K562 (cell line): ENCODE data around the gene CTDSP1. TPM values are rescaled to one million over a fixed set of nuclear protein-coding genes. Genes with fewer than 3 reads are reported as not detected.

Experiments
- ATF6 ChIP-seq: sonication (generic); formaldehyde crosslinking; IDR thresholded peaks from 2 replicates; pipeline ENCODE4 v1.4.0; 2020; ENCODE audit warnings: mild to moderate bottlenecking, missing genetic modification reagents
- BCOR ChIP-seq: fragments of 450-650 bp; IDR thresholded peaks from 2 replicates; pipeline ENCODE4 v1.6.1; 2016
- CTCFL ChIP-seq: IDR thresholded peaks from 2 replicates; pipeline ENCODE4 v1.6.1; 2011; ENCODE audit warnings: borderline replicate concordance, low read depth, mild to moderate bottlenecking, moderate library complexity, low read length; ENCODE audit not compliant: insufficient read depth, poor library complexity, severe bottlenecking
- ETV5 ChIP-seq: sonication (generic); formaldehyde crosslinking; IDR thresholded peaks from 2 replicates; pipeline ENCODE4 v1.4.0; 2020; ENCODE audit warnings: low read depth, mild to moderate bottlenecking, missing genetic modification reagents
- FOSL1 ChIP-seq: fragments of 200-800 bp; sonication (Bioruptor generic); conservative IDR thresholded peaks from 2 replicates; pipeline ENCODE4 v1.6.1; 2016; ENCODE audit warnings: missing genetic modification characterization, missing compliant biosample characterization
- FOXA3 ChIP-seq, 2 experiments: fragments of 450-650 bp in 1 of 2; sonication (generic) in 1 of 2; formaldehyde crosslinking; IDR thresholded peaks in 1 of 2; conservative IDR thresholded peaks in 1 of 2; 2 replicates each; pipeline versions ENCODE4 v1.4.0 to v1.8.0; 2020 to 2022; ENCODE audit warnings: mild to moderate bottlenecking in 2 of 2, missing genetic modification reagents in 1 of 2
- HEY1 ChIP-seq: fragments of 250-450 bp; sonication (Bioruptor Pico); IDR thresholded peaks from 2 replicates; pipeline ENCODE4 v1.5.0; 2020; ENCODE audit warnings: mild to moderate bottlenecking, moderate library complexity, borderline replicate concordance
- LARP7 ChIP-seq: fragments of 450-650 bp; IDR thresholded peaks from 2 replicates; pipeline ENCODE4 v1.6.1; 2016
- MYC ChIP-seq, 2 experiments: fragments of 250-450 bp in 1 of 2; sonication (Bioruptor Pico) in 1 of 2; IDR thresholded peaks; 2 replicates each; pipeline versions ENCODE4 v1.5.1 to v1.6.1; 2012 to 2021; ENCODE audit warnings: low read depth in 2 of 2, borderline replicate concordance in 1 of 2, improper control_type of control experiment in 1 of 2, low read length in 1 of 2, mild to moderate bottlenecking in 1 of 2, moderate library complexity in 1 of 2
- NFXL1 ChIP-seq: fragments of 450-650 bp; formaldehyde crosslinking; IDR thresholded peaks from 2 replicates; pipeline ENCODE4 v1.4.0; 2021; ENCODE audit warnings: mild to moderate bottlenecking
- POU5F1 ChIP-seq: fragments of 150-350 bp; IDR thresholded peaks from 2 replicates; pipeline ENCODE4 v1.6.1; 2014; ENCODE audit warnings: borderline replicate concordance, low read length, low read depth, mild to moderate bottlenecking; ENCODE audit not compliant: partially characterized antibody
- PTTG1 ChIP-seq: fragments of 450-650 bp; IDR thresholded peaks from 2 replicates; pipeline ENCODE4 v1.6.1; 2016; ENCODE audit warnings: low read depth, mild to moderate bottlenecking, missing genetic modification characterization, missing compliant biosample characterization
- RBM22 ChIP-seq: fragments of 200-400 bp; formaldehyde crosslinking; IDR thresholded peaks from 2 replicates; pipeline ENCODE4 v1.6.1; 2018; ENCODE audit warnings: low read length, low read depth; ENCODE audit not compliant: poor library complexity, severe bottlenecking
- TOE1 ChIP-seq, 2 experiments: fragments of 450-650 bp in 1 of 2; sonication (generic) in 1 of 2; formaldehyde crosslinking in 1 of 2; IDR thresholded peaks; 2 replicates each; pipeline versions ENCODE4 v1.7.1 to v1.8.0; 2016 to 2022; ENCODE audit warnings: borderline replicate concordance in 2 of 2, mild to moderate bottlenecking in 2 of 2, antibody characterized with exemption in 1 of 2, inconsistent platforms in 1 of 2, low read depth in 1 of 2, missing genetic modification reagents in 1 of 2, moderate library complexity in 1 of 2
- U2AF1 ChIP-seq: fragments of 200-400 bp; formaldehyde crosslinking; optimal IDR thresholded peaks from 2 replicates; pipeline ENCODE3; 2017; ENCODE audit warnings: mild to moderate bottlenecking, low read depth, low read length, moderate library complexity
- ZBED1 ChIP-seq: IDR thresholded peaks from 2 replicates; pipeline ENCODE4 v1.6.1; 2014
- ZFP36 ChIP-seq: fragments of 150-350 bp; IDR thresholded peaks from 2 replicates; pipeline ENCODE4 v1.6.1; 2018; ENCODE audit warnings: low read length, low read depth; ENCODE audit not compliant: partially characterized antibody
- ZKSCAN3 ChIP-seq: fragments of 250-450 bp; sonication (Bioruptor Pico); IDR thresholded peaks from 2 replicates; pipeline ENCODE4 v1.4.0; 2020
- ZNF134 ChIP-seq: fragments of 250-450 bp; sonication (Bioruptor Pico); conservative IDR thresholded peaks from 2 replicates; pipeline ENCODE4 v1.4.0; 2020
- ZNF408 ChIP-seq: fragments of 250-450 bp; sonication (Bioruptor Pico); IDR thresholded peaks from 2 replicates; pipeline ENCODE4 v1.4.0; 2020; ENCODE audit warnings: low read depth, mild to moderate bottlenecking, moderate library complexity
- ZNF449 ChIP-seq: fragments of 250-450 bp; sonication (Bioruptor Pico); IDR thresholded peaks from 2 replicates; pipeline ENCODE4 v1.8.0; 2022; ENCODE audit warnings: moderate library complexity, mild to moderate bottlenecking, inconsistent platforms
- polyA plus RNA-seq, 8 experiments: library from polyadenylated mRNA; depleted of rRNA in 4 of 8; stranded (reverse) in 5 of 8; unstranded in 3 of 8; fragments of >200 nt; fragmentation: Nextera tagmentation in 2 of 8; fragmentation: Illumina TruSeq in 1 of 8; extraction: Ambion mirVana in 2 of 8; extraction: Trizol in 1 of 8; gene quantifications; 2 replicates each; pipeline versions ENCODE4 v1.2.1 to v1.2.3, GENCODE V29; 2011 to 2014; ENCODE audit warnings: inconsistent platforms in 1 of 8, missing spikeins in 1 of 8
- total RNA-seq, 7 experiments: library from RNA; depleted of rRNA in 6 of 7; stranded (reverse); fragments of >200 nt in 6 of 7; fragmentation: Illumina TruSeq in 2 of 7; extraction: Trizol in 2 of 7; gene quantifications; 2 replicates each; pipeline versions ENCODE4 v1.2.1 to v1.2.3, GENCODE V29; 2011 to 2021; ENCODE audit warnings: low replicate concordance in 1 of 7

Gene CTDSP1
- total and polyA plus RNA-seq, 9 of the 15 experiments (the other 6 are each of a cell fraction or from before 2014, with no cell fraction given): 2.4 to 74.8 (median 45.8) TPM

GRCh38 chr2:218395826-218396687 lies 3.6 kb upstream of the CTDSP1 start (continued):
- TF ChIP-seq MYC (IDR thresholded peaks at IDR 0.05; ENCODE audit: low read depth, low read length) (peak; percentile 78), MYC (CRISPR knock-in tag; IDR thresholded peaks at IDR 0.05; ENCODE audit: borderline replicate concordance, low read depth) (no peak), ATF6 (0 out of 2 replicates have a peak, but pooled peaks have one; percentile 43), FOXA3 (CRISPR knock-in tag; conservative IDR thresholded peaks at IDR 0.05 in 1 of 2, IDR thresholded peaks at IDR 0.05 in 1 of 2) (no peak), ZNF408 (CRISPR knock-in tag) (no peak), ZKSCAN3 (CRISPR knock-in tag) (no peak), ETV5 (CRISPR knock-in tag) (no peak), ZBED1 (no peak), HEY1 (CRISPR knock-in tag) (no peak), LARP7 (no peak), RBM22 (no peak), ZNF134 (CRISPR knock-in tag) (no peak), ZNF449 (CRISPR knock-in tag) (no peak), FOSL1 (tag) (no peak), NFXL1 (CRISPR knock-in tag) (no peak), U2AF1 (no peak), CTCFL (peak; percentile 55), POU5F1 (no peak), ZFP36 (no peak), BCOR (peak; percentile 56; the same call in 1 of the 2 replicates), TOE1 (IDR thresholded peaks at IDR 0.05; ENCODE audit: borderline replicate concordance) (peak; percentile 94), TOE1 (CRISPR knock-in tag; IDR thresholded peaks at IDR 0.05; ENCODE audit: borderline replicate concordance, low read depth) (no peak), PTTG1 (tag) (no peak)
